CD4-positive, alpha-beta T cell (primary cell): ENCODE data around the gene DEDD2. TPM values are rescaled to one million over a fixed set of nuclear protein-coding genes. Genes with fewer than 3 reads are reported as not detected.

Source experiments
- ATAC-seq: fragments of 200-7000 bp; cut with Tn5 transposase; one replicate; pipeline ENCODE4 v1.10.0; 2022; ENCODE audit warnings: mild to moderate bottlenecking; ENCODE audit not compliant: poor library complexity
- CTCF ChIA-PET: fragments of 350-600 bp; sonication (Branson Sonifier 250); formaldehyde crosslinking; loops from one replicate; lab custom pipeline; 2021; ENCODE audit warnings: antibody characterized with exemption, inconsistent platforms; lab: Charles Lee
- POLR2A ChIA-PET: fragments of 350-600 bp; sonication (Branson Sonifier 250); formaldehyde crosslinking; loops from one replicate; lab custom pipeline; 2021; ENCODE audit warnings: antibody characterized with exemption, inconsistent platforms; lab: Charles Lee
- DNase-seq, 14 experiments: peaks; one replicate each; pipeline ENCODE4 v3.0.0-alpha.2; 2013 to 2020; ENCODE audit warnings: mixed read lengths in 2 of 14
- H3K27ac ChIP-seq, 2 donors: one replicate each; pipeline versions ENCODE4 v1.5.1 to v1.7.0; 2013; ENCODE audit warnings: low read length in 2 of 2, low read depth in 1 of 2, mild to moderate bottlenecking in 1 of 2
- H3K27me3 ChIP-seq, 2 experiments: 1 replicate in 1 of 2; 2 replicates in 1 of 2; pipeline versions ENCODE4 v1.6.1 to v1.7.0; 2013; ENCODE audit warnings: low read length in 2 of 2, control low read depth in 1 of 2, mild to moderate bottlenecking in 1 of 2, moderate library complexity in 1 of 2; ENCODE audit not compliant: insufficient read depth in 2 of 2, control insufficient read depth in 1 of 2
- H3K36me3 ChIP-seq: one replicate; pipeline ENCODE4 v1.6.1; 2013; ENCODE audit warnings: low read length, control low read depth; ENCODE audit not compliant: insufficient read depth
- H3K4me1 ChIP-seq: one replicate; pipeline ENCODE4 v1.6.1; 2013; ENCODE audit warnings: low read length, control low read depth; ENCODE audit not compliant: insufficient read depth
- H3K4me3 ChIP-seq: one replicate; pipeline ENCODE4 v1.5.1; 2013; ENCODE audit warnings: mild to moderate bottlenecking, low read length, moderate library complexity
- H3K9me3 ChIP-seq, 2 experiments: 1 replicate in 1 of 2; 2 replicates in 1 of 2; pipeline versions ENCODE4 v1.6.1 to v1.7.0; 2013; ENCODE audit warnings: low read length in 2 of 2, mild to moderate bottlenecking in 2 of 2, control low read depth in 1 of 2, moderate library complexity in 1 of 2; ENCODE audit not compliant: control insufficient read depth in 1 of 2, insufficient read depth in 1 of 2
- H3K27ac Mint-ChIP-seq: one replicate; pipeline ENCODE4 v1.8.0; 2020; ENCODE audit warnings: mixed read lengths
- H3K27me3 Mint-ChIP-seq: one replicate; pipeline ENCODE4 v1.8.0; 2021; ENCODE audit warnings: mixed read lengths
- H3K36me3 Mint-ChIP-seq: one replicate; pipeline ENCODE4 v1.8.0; 2021; ENCODE audit warnings: low read depth, mixed read lengths
- H3K4me1 Mint-ChIP-seq: one replicate; pipeline ENCODE4 v1.8.0; 2021; ENCODE audit warnings: low read depth, mixed read lengths
- H3K4me3 Mint-ChIP-seq: one replicate; pipeline ENCODE4 v1.8.0; 2020; ENCODE audit warnings: mild to moderate bottlenecking, mixed read lengths
- H3K9me3 Mint-ChIP-seq: one replicate; pipeline ENCODE4 v1.8.0; 2020; ENCODE audit warnings: mixed read lengths
- intact Hi-C, 2 experiments: fragments of 100-400 bp; cut with DNase I in 1 of 2; cut with micrococcal nuclease in 1 of 2; formaldehyde crosslinking; loops; one replicate each; pipeline versions ENCODE4 v1.15.1 to v1.9.0; 2023 to 2025; cut with DNase I, micrococcal nuclease
- total RNA-seq, 174 experiments: library from RNA in 2 of 174; stranded (reverse) in 2 of 174; gene quantifications; one replicate each; pipeline ENCODE4 v1.2.3 and lab custom pipeline; 2021 to 2026
- TF ChIP-seq, protein P1 (sequence below): fragments of 200-600 bp; IDR thresholded peaks from one replicate; pipeline ENCODE4 v1.8.0; 2022; ENCODE audit warnings: antibody characterized with exemption, mild to moderate bottlenecking

DEDD2 gene
- total RNA-seq, 2 experiments from 2014 or later: 96.5 to 103 TPM

DNA sequence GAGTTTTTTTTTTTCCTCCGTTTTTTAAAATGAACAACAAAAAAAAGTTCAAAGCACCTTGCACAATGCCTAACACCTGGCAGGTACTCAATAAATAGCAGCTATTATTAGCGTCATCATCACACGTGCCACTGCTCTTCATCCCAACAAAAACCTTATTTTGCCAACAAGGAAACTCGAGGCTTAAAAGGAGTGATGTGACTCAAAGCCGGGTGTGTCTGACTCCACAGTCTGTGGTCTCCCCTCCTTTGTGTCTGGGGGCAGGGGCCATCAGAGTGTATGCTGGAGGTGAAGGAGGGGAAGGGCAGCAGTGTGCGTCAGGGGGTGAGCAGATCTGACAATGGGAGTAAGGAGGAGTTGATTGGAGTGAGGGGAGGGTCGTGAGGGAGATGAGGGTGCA lies 51.2 kb downstream of the DEDD2 start:
- Mint-ChIP-seq H3K4me3 (no peak overlapping the region), H3K27me3 (no peaks in the 10 kb centered on the region), H3K36me3 (no peaks in the 10 kb centered on the region), H3K4me1 (no peaks in the 10 kb centered on the region), H3K27ac (no peak overlapping the region), H3K9me3 (no peaks in the 10 kb centered on the region)
- H3K27me3 ChIP-seq: no peaks in the 10 kb centered on the region
- no peak for ATAC-seq
- ChIA-PET CTCF (interaction anchor here (0.5 kb wide), 1 partner anchor 26 kb away, joined by 3 read pairs; no protein-coding TSS in a partner anchor), POLR2A (interaction anchor here (1.3 kb wide), 1 partner anchor 10 kb away, joined by 3 read pairs; no protein-coding TSS in a partner anchor)
- no peaks in the 10 kb centered on the region for H3K4me1 ChIP-seq
- H3K36me3 ChIP-seq: no peaks in the 10 kb centered on the region
- peaks cover 0 to 3% of the 10 kb centered on the region in 2 experiments for H3K9me3 ChIP-seq
- intact Hi-C loops: no loop called here
- no peak overlapping the region for H3K4me3 ChIP-seq
- DNase-seq: no peak
- no peak overlapping the region for H3K27ac ChIP-seq
- TF ChIP-seq, protein P1, sequence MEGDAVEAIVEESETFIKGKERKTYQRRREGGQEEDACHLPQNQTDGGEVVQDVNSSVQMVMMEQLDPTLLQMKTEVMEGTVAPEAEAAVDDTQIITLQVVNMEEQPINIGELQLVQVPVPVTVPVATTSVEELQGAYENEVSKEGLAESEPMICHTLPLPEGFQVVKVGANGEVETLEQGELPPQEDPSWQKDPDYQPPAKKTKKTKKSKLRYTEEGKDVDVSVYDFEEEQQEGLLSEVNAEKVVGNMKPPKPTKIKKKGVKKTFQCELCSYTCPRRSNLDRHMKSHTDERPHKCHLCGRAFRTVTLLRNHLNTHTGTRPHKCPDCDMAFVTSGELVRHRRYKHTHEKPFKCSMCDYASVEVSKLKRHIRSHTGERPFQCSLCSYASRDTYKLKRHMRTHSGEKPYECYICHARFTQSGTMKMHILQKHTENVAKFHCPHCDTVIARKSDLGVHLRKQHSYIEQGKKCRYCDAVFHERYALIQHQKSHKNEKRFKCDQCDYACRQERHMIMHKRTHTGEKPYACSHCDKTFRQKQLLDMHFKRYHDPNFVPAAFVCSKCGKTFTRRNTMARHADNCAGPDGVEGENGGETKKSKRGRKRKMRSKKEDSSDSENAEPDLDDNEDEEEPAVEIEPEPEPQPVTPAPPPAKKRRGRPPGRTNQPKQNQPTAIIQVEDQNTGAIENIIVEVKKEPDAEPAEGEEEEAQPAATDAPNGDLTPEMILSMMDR: no peak

DNA sequence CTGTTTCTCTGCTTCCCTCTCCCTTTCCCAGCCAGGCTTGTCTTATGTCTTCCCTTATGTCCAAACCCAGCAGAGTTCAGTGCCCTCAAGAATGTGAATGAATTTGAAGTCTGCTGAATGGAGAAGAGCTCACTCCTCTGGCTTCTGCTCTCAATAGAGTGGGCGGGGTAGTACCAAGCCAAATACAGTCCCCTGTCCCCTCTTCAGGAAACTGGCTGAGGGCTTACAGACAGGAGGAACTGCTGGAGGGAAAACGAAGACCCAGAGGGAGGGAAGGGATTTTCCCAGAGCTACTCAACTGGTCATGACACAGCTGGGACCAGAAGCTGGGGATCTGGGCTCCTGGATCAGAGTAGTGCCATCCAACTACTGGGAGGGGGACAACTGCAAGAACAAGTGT lies 52.3 kb downstream of the DEDD2 start:
- Histone ChIP-seq H3K27me3 (no peaks in the 10 kb centered on the region), H3K4me1 (no peaks in the 10 kb centered on the region), H3K27ac (no peak overlapping the region), H3K36me3 (no peaks in the 10 kb centered on the region), H3K9me3 (peaks cover 0 to 3% of the 10 kb centered on the region in 2 experiments), H3K4me3 (no peak overlapping the region)
- ChIA-PET CTCF (no interaction called here), POLR2A (interaction anchor here (0.6 to 1.3 kb wide), 2 partner anchors 10 to 11 kb away, joined by 3 read pairs; no protein-coding TSS in a partner anchor)
- no peak overlapping the region for H3K27ac Mint-ChIP-seq
- no peaks in the 10 kb centered on the region for H3K36me3 Mint-ChIP-seq
- no peak overlapping the region for H3K4me3 Mint-ChIP-seq
- DNase-seq: no peak
- TF ChIP-seq, protein P1: no peak
- no peaks in the 10 kb centered on the region for H3K27me3 Mint-ChIP-seq
- H3K9me3 Mint-ChIP-seq: no peaks in the 10 kb centered on the region
- ATAC-seq: no peak
- H3K4me1 Mint-ChIP-seq: no peaks in the 10 kb centered on the region
- intact Hi-C loops: no loop called here

DNA sequence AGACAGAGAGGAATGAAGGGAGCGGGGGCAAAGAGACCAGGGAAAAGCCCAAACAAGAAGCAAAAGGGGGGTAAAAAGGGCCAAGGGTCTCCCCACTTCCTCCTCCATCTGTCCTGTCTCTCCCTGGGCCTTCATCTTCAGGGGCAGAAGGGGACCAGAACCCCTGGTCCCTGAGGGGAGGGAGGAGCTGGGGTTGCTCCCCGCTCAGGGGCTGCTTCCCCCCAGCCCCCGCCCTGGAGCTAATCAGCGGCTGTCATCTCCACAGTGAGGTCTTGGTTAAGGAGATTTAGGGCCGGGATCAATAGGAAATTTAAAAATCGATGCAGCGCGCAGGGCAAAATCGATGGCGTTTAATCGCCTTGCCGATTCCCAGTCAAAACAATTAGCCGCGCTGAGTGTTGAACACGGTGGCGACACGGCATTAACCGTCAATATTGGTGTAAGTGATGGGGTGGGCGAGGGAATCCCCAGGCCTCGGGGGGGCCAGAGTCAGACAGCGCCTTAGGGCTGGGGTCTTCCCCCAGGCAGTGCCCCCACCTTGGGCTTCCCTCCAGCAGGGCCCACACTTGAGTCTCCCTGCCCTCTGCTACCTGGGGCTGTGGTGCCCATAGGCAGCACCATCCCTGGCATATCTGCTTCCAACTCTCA lies 55.7 kb downstream of the DEDD2 start:
- no peak overlapping the region for H3K4me3 ChIP-seq
- TF ChIP-seq, protein P1: no peak
- Mint-ChIP-seq H3K4me3 (no peak overlapping the region), H3K27ac (no peak overlapping the region), H3K9me3 (no peaks in the 10 kb centered on the region), H3K27me3 (no peaks in the 10 kb centered on the region), H3K36me3 (no peaks in the 10 kb centered on the region), H3K4me1 (no peaks in the 10 kb centered on the region)
- DNase-seq: no peak
- POLR2A ChIA-PET: no interaction called here
- no peak overlapping the region for H3K27ac ChIP-seq
- no peaks in the 10 kb centered on the region for H3K4me1 ChIP-seq
- no peaks in the 10 kb centered on the region for H3K27me3 ChIP-seq
- intact Hi-C loops: no loop called here
- no peak for ATAC-seq
- CTCF ChIA-PET: no interaction called here
- H3K36me3 ChIP-seq: no peaks in the 10 kb centered on the region
- peaks cover 0 to 3% of the 10 kb centered on the region in 2 experiments for H3K9me3 ChIP-seq
